ENCODE measurements around the gene ALPL. TPM values are rescaled to one million over a fixed set of nuclear protein-coding genes. Genes with fewer than 3 reads are reported as not detected.

The ALPL gene
- polyA plus RNA-seq, 3 donors, result not detected

DNA sequence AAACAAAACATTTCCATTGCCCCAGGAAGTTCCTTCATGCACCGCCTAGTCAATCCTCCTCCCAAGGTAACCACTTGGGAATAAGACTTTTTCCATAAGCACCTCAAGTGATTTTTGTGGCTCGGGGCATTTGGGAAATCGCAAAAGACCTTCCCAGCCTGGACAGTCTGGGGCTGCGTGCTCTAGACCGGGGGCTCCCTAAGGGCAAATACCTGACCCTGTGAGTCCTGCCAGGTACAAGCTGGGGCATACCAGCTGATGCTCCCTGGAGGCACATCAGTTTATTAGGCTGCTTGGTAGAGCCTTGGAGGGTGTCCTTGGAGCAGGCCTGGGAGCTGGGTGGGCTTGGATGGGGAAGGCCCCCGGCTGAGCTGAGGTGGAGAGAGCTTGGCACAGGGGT is 34.4 kb downstream of the ALPL start:
- Histone ChIP-seq H3K27ac (ENCODE audit: low read depth in 1 of 2, low read length in 2 of 2) (no peak overlapping the region), H4K20me1 (ENCODE audit: insufficient read depth, low read length) (no peaks in the 10 kb centered on the region), H3K4me2 (replicated peaks; ENCODE audit: extremely low read depth, low read length, poor library complexity, severe bottlenecking) (no peak overlapping the region), H3K79me2 (ENCODE audit: insufficient read depth, low read length) (no peaks in the 10 kb centered on the region), H3K27me3 (ENCODE audit: control insufficient read depth in 2 of 2, insufficient read depth in 2 of 2, low read length in 2 of 2) (peaks cover 0 to 2% of the 10 kb centered on the region in 2 donors), H3K9me3 (replicated peaks in 1 of 2; ENCODE audit: control insufficient read depth in 1 of 2, insufficient read depth in 1 of 2, low read length in 2 of 2) (no peaks in the 10 kb centered on the region), H3K4me3 (replicated peaks in 1 of 3; ENCODE audit: low read depth in 2 of 3, low read length in 3 of 3) (no peak overlapping the region), H3K4me1 (ENCODE audit: control insufficient read depth in 1 of 2, insufficient read depth in 2 of 2, low read length in 2 of 2) (peaks cover 0 to 8% of the 10 kb centered on the region in 2 donors), H2AFZ (ENCODE audit: insufficient read depth, low read depth, low read length, poor library complexity, severe bottlenecking) (no peak overlapping the region), H3K9ac (ENCODE audit: insufficient read depth, low read length, poor library complexity, severe bottlenecking) (no peak overlapping the region), H3K36me3 (replicated peaks in 1 of 2; ENCODE audit: control insufficient read depth in 1 of 2, insufficient read depth in 2 of 2, low read length in 2 of 2) (no peaks in the 10 kb centered on the region)
- H3K4me3 Mint-ChIP-seq, result no peak overlapping the region
- H3K27me3 Mint-ChIP-seq (ENCODE audit: low read depth in 3 of 3), result peaks cover 15 to 34% (median 19%) of the 10 kb centered on the region in 3 donors
- H3K27ac Mint-ChIP-seq, result no peak overlapping the region
- WGBS (ENCODE audit: insufficient coverage), result 88% methylated on average over 5 of the region's 6 CpGs
- H3K36me3 Mint-ChIP-seq, result no peaks in the 10 kb centered on the region
- intact Hi-C loops (cut with micrococcal nuclease), result no loop called here
- H3K4me1 Mint-ChIP-seq, result peaks cover 10% of the 10 kb centered on the region
- TF ChIP-seq, protein P1, sequence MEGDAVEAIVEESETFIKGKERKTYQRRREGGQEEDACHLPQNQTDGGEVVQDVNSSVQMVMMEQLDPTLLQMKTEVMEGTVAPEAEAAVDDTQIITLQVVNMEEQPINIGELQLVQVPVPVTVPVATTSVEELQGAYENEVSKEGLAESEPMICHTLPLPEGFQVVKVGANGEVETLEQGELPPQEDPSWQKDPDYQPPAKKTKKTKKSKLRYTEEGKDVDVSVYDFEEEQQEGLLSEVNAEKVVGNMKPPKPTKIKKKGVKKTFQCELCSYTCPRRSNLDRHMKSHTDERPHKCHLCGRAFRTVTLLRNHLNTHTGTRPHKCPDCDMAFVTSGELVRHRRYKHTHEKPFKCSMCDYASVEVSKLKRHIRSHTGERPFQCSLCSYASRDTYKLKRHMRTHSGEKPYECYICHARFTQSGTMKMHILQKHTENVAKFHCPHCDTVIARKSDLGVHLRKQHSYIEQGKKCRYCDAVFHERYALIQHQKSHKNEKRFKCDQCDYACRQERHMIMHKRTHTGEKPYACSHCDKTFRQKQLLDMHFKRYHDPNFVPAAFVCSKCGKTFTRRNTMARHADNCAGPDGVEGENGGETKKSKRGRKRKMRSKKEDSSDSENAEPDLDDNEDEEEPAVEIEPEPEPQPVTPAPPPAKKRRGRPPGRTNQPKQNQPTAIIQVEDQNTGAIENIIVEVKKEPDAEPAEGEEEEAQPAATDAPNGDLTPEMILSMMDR (IDR thresholded peaks at IDR 0.05), result no peak
- DNase-seq, result no peak
- peaks cover 0 to 4% (median 0%) of the 10 kb centered on the region in 7 donors for H3K9me3 Mint-ChIP-seq

DNA sequence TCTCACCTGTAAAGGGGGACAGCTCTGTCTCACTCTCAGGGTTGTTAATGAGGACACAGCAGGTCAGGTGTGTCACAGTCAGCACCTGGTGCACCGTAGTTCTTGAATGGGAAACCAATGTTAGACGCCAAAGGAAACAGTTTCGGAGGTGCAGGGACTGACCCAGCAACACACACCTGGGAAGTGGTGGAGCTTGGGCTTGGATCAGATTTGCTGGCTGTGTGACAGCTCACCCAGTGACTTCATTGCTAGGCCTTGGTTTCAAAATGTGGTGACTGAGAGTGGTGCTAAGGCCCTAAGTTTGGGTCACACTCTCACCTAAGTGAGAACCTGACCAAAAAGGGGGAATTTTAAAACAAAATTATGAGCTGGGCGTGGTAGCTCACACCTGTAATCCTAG is 34.9 kb downstream of the ALPL start:
- no peak overlapping the region for H3K27ac Mint-ChIP-seq

More for the DNA sequence above, 34.9 kb downstream of the ALPL start:
- H3K36me3 ChIP-seq (replicated peaks in 1 of 2; ENCODE audit: control insufficient read depth in 1 of 2, insufficient read depth in 2 of 2, low read length in 2 of 2), result no peaks in the 10 kb centered on the region
- no peak overlapping the region for H2AFZ ChIP-seq (ENCODE audit: insufficient read depth, low read depth, low read length, poor library complexity, severe bottlenecking)
- Mint-ChIP-seq H3K4me3 (no peak overlapping the region), H3K9me3 (peaks cover 0 to 4% (median 0%) of the 10 kb centered on the region in 7 donors), H3K27me3 (ENCODE audit: low read depth in 3 of 3) (peaks cover 11 to 33% (median 21%) of the 10 kb centered on the region in 3 donors), H3K36me3 (no peaks in the 10 kb centered on the region), H3K4me1 (peaks cover 10% of the 10 kb centered on the region)
- H3K4me2 ChIP-seq (replicated peaks; ENCODE audit: extremely low read depth, low read length, poor library complexity, severe bottlenecking), result no peak overlapping the region
- no peaks in the 10 kb centered on the region for H3K9me3 ChIP-seq (replicated peaks in 1 of 2; ENCODE audit: control insufficient read depth in 1 of 2, insufficient read depth in 1 of 2, low read length in 2 of 2)
- no peaks in the 10 kb centered on the region for H4K20me1 ChIP-seq (ENCODE audit: insufficient read depth, low read length)
- no peak overlapping the region for H3K27ac ChIP-seq (ENCODE audit: low read depth in 1 of 2, low read length in 2 of 2)
- H3K9ac ChIP-seq (ENCODE audit: insufficient read depth, low read length, poor library complexity, severe bottlenecking), result no peak overlapping the region
- DNase-seq, result no peak
- no peak overlapping the region for H3K4me3 ChIP-seq (replicated peaks in 1 of 3; ENCODE audit: low read depth in 2 of 3, low read length in 3 of 3)
- H3K27me3 ChIP-seq (ENCODE audit: control insufficient read depth in 2 of 2, insufficient read depth in 2 of 2, low read length in 2 of 2), result peaks cover 0 to 2% of the 10 kb centered on the region in 2 donors
- TF ChIP-seq, protein P1 (IDR thresholded peaks at IDR 0.05), result no peak
- WGBS (ENCODE audit: insufficient coverage), result 100% methylated on average over 1 of the region's 4 CpGs
- intact Hi-C loops (cut with micrococcal nuclease), result no loop called here
- peaks cover 0 to 8% of the 10 kb centered on the region in 2 donors for H3K4me1 ChIP-seq (ENCODE audit: control insufficient read depth in 1 of 2, insufficient read depth in 2 of 2, low read length in 2 of 2)
- H3K79me2 ChIP-seq (ENCODE audit: insufficient read depth, low read length), result no peaks in the 10 kb centered on the region
